ENCODE data around the gene CFAP65.

Gene CFAP65

GRCh38 chr2:219003267-219003634 lies 38.1 kb downstream of the CFAP65 start:
- TF ChIP-seq TAF1 (IDR thresholded peaks at IDR 0.05; ENCODE audit: low read depth, low read length) (no peak), POU2F2 (IDR thresholded peaks at IDR 0.05; ENCODE audit: low read depth, low read length) (no peak), SPI1 (IDR thresholded peaks at IDR 0.05; ENCODE audit: low read depth, low read length) (no peak), POLR2A (IDR thresholded peaks at IDR 0.05; ENCODE audit: low read depth, low read length) (no peak), POLR2AphosphoS5 (IDR thresholded peaks at IDR 0.05; ENCODE audit: low read depth, low read length) (no peak), PAX5 (IDR thresholded peaks at IDR 0.05; ENCODE audit: insufficient read depth, low read length, severe bottlenecking) (no peak)
- FAIRE-seq (no peak), DNase-seq (ENCODE audit: insufficient read length, low spot score) (no peak)

GRCh38 chr2:219002395-219003266 lies 38.7 kb downstream of the CFAP65 start:
- no peak for DNase-seq (ENCODE audit: insufficient read length, low spot score)
- FAIRE-seq: peak; percentile 38
- TF ChIP-seq TAF1 (IDR thresholded peaks at IDR 0.05; ENCODE audit: low read depth, low read length) (no peak), POU2F2 (IDR thresholded peaks at IDR 0.05; ENCODE audit: low read depth, low read length) (no peak), SPI1 (IDR thresholded peaks at IDR 0.05; ENCODE audit: low read depth, low read length) (no peak), POLR2AphosphoS5 (IDR thresholded peaks at IDR 0.05; ENCODE audit: low read depth, low read length) (no peak), PAX5 (IDR thresholded peaks at IDR 0.05; ENCODE audit: insufficient read depth, low read length, severe bottlenecking) (no peak), POLR2A (IDR thresholded peaks at IDR 0.05; ENCODE audit: low read depth, low read length) (no peak)

GRCh38 chr2:219001577-219002394 lies 39.5 kb downstream of the CFAP65 start:
- no peak for TF ChIP-seq POLR2A (IDR thresholded peaks at IDR 0.05; ENCODE audit: low read depth, low read length)
- no peak for TF ChIP-seq SPI1 (IDR thresholded peaks at IDR 0.05; ENCODE audit: low read depth, low read length)
- no peak for TF ChIP-seq POU2F2 (IDR thresholded peaks at IDR 0.05; ENCODE audit: low read depth, low read length)
- no peak for TF ChIP-seq POLR2AphosphoS5 (IDR thresholded peaks at IDR 0.05; ENCODE audit: low read depth, low read length)
- no peak for TF ChIP-seq PAX5 (IDR thresholded peaks at IDR 0.05; ENCODE audit: insufficient read depth, low read length, severe bottlenecking)
- no peak for TF ChIP-seq TAF1 (IDR thresholded peaks at IDR 0.05; ENCODE audit: low read depth, low read length)
- no peak for DNase-seq (ENCODE audit: insufficient read length, low spot score)
- FAIRE-seq: no peak

GRCh38 chr2:219001100-219001576 lies 40.2 kb downstream of the CFAP65 start:
- TF ChIP-seq POU2F2 (IDR thresholded peaks at IDR 0.05; ENCODE audit: low read depth, low read length) (no peak), PAX5 (IDR thresholded peaks at IDR 0.05; ENCODE audit: insufficient read depth, low read length, severe bottlenecking) (no peak), TAF1 (IDR thresholded peaks at IDR 0.05; ENCODE audit: low read depth, low read length) (no peak), SPI1 (IDR thresholded peaks at IDR 0.05; ENCODE audit: low read depth, low read length) (no peak), POLR2AphosphoS5 (IDR thresholded peaks at IDR 0.05; ENCODE audit: low read depth, low read length) (no peak), POLR2A (IDR thresholded peaks at IDR 0.05; ENCODE audit: low read depth, low read length) (no peak)
- FAIRE-seq (no peak), DNase-seq (ENCODE audit: insufficient read length, low spot score) (no peak)

GRCh38 chr2:219000569-219000960 lies 40.8 kb downstream of the CFAP65 start:
- FAIRE-seq (no peak), DNase-seq (ENCODE audit: insufficient read length, low spot score) (no peak)
- no peak for TF ChIP-seq POU2F2 (IDR thresholded peaks at IDR 0.05; ENCODE audit: low read depth, low read length)
- no peak for TF ChIP-seq PAX5 (IDR thresholded peaks at IDR 0.05; ENCODE audit: insufficient read depth, low read length, severe bottlenecking)
- TF ChIP-seq POLR2A (IDR thresholded peaks at IDR 0.05; ENCODE audit: low read depth, low read length): no peak
- no peak for TF ChIP-seq POLR2AphosphoS5 (IDR thresholded peaks at IDR 0.05; ENCODE audit: low read depth, low read length)
- no peak for TF ChIP-seq TAF1 (IDR thresholded peaks at IDR 0.05; ENCODE audit: low read depth, low read length)
- no peak for TF ChIP-seq SPI1 (IDR thresholded peaks at IDR 0.05; ENCODE audit: low read depth, low read length)

- TF ChIP-seq POLR2AphosphoS5 (IDR thresholded peaks at IDR 0.05; ENCODE audit: low read depth, low read length): no peak
- TF ChIP-seq TAF1 (IDR thresholded peaks at IDR 0.05; ENCODE audit: low read depth, low read length): no peak
- no peak for TF ChIP-seq POU2F2 (IDR thresholded peaks at IDR 0.05; ENCODE audit: low read depth, low read length)
- no peak for TF ChIP-seq POLR2A (IDR thresholded peaks at IDR 0.05; ENCODE audit: low read depth, low read length)
- no peak for TF ChIP-seq SPI1 (IDR thresholded peaks at IDR 0.05; ENCODE audit: low read depth, low read length)
- no peak for TF ChIP-seq PAX5 (IDR thresholded peaks at IDR 0.05; ENCODE audit: insufficient read depth, low read length, severe bottlenecking)
- FAIRE-seq: no peak
- DNase-seq (ENCODE audit: insufficient read length, low spot score): no peak
Observed at GRCh38 chr2:218999881-219000568, 41.3 kb downstream of the CFAP65 start.

GRCh38 chr2:218999021-218999880 lies 42.1 kb downstream of the CFAP65 start:
- no peak for TF ChIP-seq POLR2A (IDR thresholded peaks at IDR 0.05; ENCODE audit: low read depth, low read length)
- no peak for TF ChIP-seq PAX5 (IDR thresholded peaks at IDR 0.05; ENCODE audit: insufficient read depth, low read length, severe bottlenecking)
- no peak for TF ChIP-seq TAF1 (IDR thresholded peaks at IDR 0.05; ENCODE audit: low read depth, low read length)
- no peak for TF ChIP-seq POU2F2 (IDR thresholded peaks at IDR 0.05; ENCODE audit: low read depth, low read length)
- no peak for TF ChIP-seq POLR2AphosphoS5 (IDR thresholded peaks at IDR 0.05; ENCODE audit: low read depth, low read length)
- no peak for TF ChIP-seq SPI1 (IDR thresholded peaks at IDR 0.05; ENCODE audit: low read depth, low read length)
- FAIRE-seq: no peak
- no peak for DNase-seq (ENCODE audit: insufficient read length, low spot score)
